ENCODE results near the gene SRPRA.
"Not testable (repeated sequence)": the region's sequence is repeated elsewhere in the genome, so short reads cannot be mapped to it uniquely, and the experiment has no call there.

Gene SRPRA, protein sequence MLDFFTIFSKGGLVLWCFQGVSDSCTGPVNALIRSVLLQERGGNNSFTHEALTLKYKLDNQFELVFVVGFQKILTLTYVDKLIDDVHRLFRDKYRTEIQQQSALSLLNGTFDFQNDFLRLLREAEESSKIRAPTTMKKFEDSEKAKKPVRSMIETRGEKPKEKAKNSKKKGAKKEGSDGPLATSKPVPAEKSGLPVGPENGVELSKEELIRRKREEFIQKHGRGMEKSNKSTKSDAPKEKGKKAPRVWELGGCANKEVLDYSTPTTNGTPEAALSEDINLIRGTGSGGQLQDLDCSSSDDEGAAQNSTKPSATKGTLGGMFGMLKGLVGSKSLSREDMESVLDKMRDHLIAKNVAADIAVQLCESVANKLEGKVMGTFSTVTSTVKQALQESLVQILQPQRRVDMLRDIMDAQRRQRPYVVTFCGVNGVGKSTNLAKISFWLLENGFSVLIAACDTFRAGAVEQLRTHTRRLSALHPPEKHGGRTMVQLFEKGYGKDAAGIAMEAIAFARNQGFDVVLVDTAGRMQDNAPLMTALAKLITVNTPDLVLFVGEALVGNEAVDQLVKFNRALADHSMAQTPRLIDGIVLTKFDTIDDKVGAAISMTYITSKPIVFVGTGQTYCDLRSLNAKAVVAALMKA

DNA sequence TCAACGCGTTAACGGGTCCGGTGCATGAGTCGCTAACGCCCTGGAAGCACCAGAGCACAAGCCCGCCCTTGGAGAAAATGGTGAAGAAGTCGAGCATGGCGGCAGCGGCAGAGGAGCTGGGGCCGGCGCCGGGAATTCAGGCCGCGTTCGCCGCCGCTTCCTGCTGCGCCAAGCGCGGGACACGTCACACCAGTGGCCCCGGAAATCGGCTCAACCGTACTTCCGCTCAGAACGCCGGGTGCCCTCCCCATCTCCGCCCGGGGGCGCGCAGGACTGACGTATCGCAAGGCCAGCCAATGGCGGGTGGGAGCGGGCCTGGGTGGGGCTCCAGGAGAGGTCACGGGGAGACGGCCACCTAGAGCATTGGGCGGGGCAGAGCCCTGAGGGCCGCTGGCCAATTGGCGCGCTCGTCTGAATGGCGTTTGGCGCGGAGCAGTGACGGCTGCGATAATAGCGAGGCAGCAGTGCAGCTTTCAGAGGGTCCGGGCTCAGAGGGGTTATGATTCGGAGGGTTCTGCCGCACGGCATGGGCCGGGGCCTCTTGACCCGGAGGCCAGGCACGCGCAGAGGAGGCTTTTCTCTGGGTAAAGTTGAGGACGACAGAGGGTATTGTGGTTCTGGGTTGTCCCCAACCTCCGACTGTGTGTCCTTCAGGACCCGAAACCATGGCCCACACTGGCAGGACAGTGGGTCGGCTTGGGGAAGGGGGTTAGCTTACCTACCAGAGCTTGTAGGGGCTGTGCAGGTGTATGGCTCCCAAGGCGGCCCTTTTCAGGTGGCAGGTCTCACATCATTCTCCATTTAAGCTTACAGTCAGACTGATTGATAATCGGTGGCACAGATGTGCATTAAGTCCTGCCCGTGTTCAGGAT, at the start of gene SRPRA, which contains the start of gene FOXRED1:
TSS of gene SRPRA (minus strand) at position 188 of the 872 bp plus-strand sequence. CDS start at position 97, 91 bp downstream.
TSS of gene FOXRED1 (plus strand) at position 447 of the 872 bp plus-strand sequence. CDS start at position 500, 53 bp downstream.
- peak; percentile 99 to 100 for DNase-seq (ENCODE audit: low read depth in 2 of 2)

- no peak for DNase-seq (ENCODE audit: low read depth in 2 of 2)
These were observed 49.3 kb upstream of the SRPRA start for GRCh38 chr11:126317756-126318573.

- DNase-seq (ENCODE audit: low read depth in 2 of 2) = no peak
These were observed 48.7 kb upstream of the SRPRA start for GRCh38 chr11:126317432-126317755.

DNA sequence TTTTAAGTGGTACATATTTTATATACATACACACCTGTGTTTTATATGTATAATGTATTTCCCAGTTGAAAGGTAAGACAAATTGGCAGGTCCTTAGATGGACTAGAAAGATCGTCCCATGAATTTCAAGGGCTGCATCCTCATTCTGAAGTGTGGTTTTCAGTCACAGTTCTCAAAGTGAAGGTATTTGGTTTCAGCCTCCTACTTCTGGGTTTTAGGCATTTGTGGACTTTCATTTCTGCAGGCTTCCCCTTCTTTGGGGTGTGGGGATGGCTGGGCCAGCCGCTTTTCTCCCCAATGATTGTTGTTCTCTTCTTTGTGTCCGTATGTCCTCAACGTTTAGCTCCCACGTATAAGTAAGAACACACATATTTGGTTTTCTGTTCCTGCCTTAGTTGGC, 45.1 kb upstream of the SRPRA start:
- DNase-seq (ENCODE audit: low read depth in 2 of 2) = no peak

DNA sequence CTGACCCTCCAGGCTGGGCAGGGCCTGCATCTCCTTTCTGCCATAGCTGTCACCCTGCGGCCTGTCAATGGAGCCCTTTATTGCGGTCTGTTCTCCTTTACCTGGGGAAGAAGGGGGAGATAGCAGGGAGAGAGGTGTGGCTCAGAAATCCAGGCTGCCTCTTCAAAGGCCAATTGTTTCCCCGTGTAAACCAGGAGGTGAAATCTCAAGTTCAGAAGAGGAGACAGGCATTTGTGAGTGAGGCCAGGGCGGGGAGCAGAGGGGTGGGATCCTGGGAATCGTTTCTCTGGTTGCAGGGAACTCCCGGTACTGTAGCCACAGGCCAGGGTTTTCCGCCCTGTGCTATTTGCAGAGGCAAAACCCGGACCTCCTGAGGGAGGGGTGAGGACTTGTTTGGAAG, 44.3 kb upstream of the SRPRA start:
- no peak for DNase-seq (ENCODE audit: low read depth in 2 of 2)

DNA sequence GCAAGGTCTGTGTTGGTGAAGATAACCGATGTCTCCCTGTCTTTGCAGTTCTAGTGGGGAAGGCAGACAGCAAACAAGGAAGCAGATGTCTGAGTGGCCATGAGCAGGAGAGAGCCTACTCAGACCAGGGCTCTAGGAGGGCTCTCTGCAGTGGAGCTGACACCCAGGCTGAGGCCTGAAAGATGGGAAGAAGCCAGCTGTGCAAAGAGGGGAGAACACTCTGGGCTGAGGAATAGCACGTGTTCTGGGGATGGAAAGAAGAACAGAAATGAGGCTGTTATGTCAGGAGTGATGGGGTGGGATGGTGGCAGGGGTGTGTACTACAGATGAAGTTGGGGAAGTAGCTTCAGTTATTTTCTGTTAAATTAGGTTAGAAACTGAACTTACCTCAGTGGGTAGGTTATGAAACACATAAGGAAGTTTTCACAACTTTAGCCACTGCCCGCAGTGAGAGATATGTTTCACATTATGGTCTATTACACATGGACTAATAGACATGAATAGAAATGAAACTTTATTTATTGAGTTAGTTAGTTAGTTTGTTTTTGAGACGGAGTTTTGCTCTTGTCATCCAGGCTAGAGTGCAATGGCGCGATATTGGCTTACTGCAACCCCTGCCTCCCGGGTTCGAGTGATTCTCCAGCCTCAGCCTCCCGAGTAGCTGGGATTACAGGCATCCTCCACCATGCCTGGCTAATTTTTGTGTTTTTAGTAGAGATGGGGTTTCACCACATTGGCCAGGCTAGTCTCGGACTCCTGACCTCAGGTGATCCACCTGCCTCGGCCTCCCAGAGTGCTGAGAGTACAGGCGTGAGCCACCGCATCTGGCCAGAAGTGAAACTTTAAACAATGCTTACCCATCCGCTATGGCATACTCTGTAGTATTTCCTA, 43.0 kb upstream of the SRPRA start:
- no peak for DNase-seq (ENCODE audit: low read depth in 2 of 2)

GRCh38 chr11:126310992-126311310, 42.3 kb upstream of the SRPRA start:
- DNase-seq (ENCODE audit: low read depth in 2 of 2) = no peak

DNA sequence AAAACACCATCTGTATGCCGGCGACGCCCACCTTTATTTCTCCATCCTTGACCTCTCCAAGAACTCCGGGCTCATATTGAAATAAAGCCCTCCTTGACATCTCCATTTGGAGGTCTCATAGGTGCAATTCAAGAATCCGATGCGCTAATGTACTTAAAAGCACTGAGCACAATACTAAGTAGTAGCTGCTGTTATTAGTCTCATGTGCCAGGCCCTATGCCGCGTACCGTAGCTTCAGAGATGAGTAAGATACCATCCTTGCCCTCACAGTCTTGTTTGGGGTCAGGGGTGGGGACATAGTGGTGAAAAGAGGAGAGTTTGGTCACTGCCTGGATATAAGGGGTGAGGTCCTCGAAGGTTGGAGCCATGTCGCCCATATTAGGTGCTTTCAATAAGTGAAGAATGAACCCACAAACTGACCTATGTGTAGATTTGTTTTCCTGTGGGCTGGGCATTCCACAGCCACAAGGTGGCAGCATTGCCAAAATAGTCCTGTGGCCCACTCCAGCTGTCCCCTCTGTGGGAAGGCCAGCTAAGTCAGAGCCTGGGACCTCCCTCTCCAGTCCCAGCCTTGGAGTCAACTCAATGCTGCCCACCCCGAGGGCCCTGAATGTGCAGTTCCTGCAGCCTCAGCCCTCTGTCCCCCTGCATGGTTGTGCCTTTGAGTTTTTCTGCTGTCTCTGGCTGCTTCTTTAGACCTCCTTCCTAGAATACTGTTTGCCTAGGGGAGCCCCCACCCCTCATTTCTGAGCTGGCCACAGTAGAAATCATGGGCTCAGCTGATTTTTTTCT, 41.7 kb upstream of the SRPRA start:
- no peak for DNase-seq (ENCODE audit: low read depth in 2 of 2)

DNA sequence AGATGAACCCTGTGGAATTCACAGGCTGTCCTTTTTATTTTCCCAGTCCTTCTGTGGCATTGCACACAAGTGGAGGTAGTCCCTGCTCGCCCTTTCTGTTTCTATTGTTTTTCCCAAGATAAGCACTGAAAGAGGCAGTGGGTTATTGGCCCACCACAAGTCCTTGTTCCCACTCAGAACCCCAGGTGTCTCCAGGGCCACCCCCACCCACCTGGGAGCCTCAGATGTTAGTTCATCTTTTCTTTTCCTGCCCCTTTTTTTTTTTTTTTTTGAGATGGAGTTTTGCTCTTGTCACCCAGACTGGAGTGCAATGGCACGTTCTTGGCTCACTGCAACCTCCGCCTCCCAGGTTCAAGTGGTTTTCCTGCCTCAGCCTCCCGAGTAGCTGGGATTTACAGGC, 40.1 kb upstream of the SRPRA start:
- DNase-seq (ENCODE audit: low read depth in 2 of 2) = not testable (repeated sequence)

GRCh38 chr11:126308271-126308671, 39.6 kb upstream of the SRPRA start:
- DNase-seq (ENCODE audit: low read depth in 2 of 2) = no peak

GRCh38 chr11:126307706-126308105, 39.0 kb upstream of the SRPRA start:
- no peak for DNase-seq (ENCODE audit: low read depth in 2 of 2)

- DNase-seq (ENCODE audit: low read depth in 2 of 2) = no peak
These were observed 37.0 kb upstream of the SRPRA start for GRCh38 chr11:126305699-126306098.

GRCh38 chr11:126304457-126305075, 35.9 kb upstream of the SRPRA start:
- no peak for DNase-seq (ENCODE audit: low read depth in 2 of 2)

- peak; percentile 73 to 82 for DNase-seq (ENCODE audit: low read depth in 2 of 2)
These were observed 35.1 kb upstream of the SRPRA start, which contains the start of gene DCPS for GRCh38 chr11:126303623-126304456. TSS of gene DCPS (plus strand) at chr11:126304060. CDS start at chr11:126304081, 21 bp downstream.

GRCh38 chr11:126297004-126297403, 28.3 kb upstream of the SRPRA start:
- no peak for DNase-seq (ENCODE audit: low read depth in 2 of 2)

GRCh38 chr11:126293726-126294125, 25.0 kb upstream of the SRPRA start:
- DNase-seq (ENCODE audit: low read depth in 2 of 2) = no peak

- no peak for DNase-seq (ENCODE audit: low read depth in 2 of 2)
These were observed 22.2 kb upstream of the SRPRA start for GRCh38 chr11:126290887-126291286.

GRCh38 chr11:126288237-126288636, 19.5 kb upstream of the SRPRA start:
- no peak for DNase-seq (ENCODE audit: low read depth in 2 of 2)
